Smooth muscle cell of bladder (primary cell): Measurements from ENCODE around the gene VPS8. TPM values are rescaled to one million over a fixed set of nuclear protein-coding genes. Genes with fewer than 3 reads are reported as not detected.

Experiments used
- total RNA-seq: library from RNA; depleted of rRNA; stranded (reverse); fragments of >200 nt; gene quantifications from 2 replicates; pipeline ENCODE4 v1.2.3, GENCODE V29; 2014

The VPS8 gene, protein sequence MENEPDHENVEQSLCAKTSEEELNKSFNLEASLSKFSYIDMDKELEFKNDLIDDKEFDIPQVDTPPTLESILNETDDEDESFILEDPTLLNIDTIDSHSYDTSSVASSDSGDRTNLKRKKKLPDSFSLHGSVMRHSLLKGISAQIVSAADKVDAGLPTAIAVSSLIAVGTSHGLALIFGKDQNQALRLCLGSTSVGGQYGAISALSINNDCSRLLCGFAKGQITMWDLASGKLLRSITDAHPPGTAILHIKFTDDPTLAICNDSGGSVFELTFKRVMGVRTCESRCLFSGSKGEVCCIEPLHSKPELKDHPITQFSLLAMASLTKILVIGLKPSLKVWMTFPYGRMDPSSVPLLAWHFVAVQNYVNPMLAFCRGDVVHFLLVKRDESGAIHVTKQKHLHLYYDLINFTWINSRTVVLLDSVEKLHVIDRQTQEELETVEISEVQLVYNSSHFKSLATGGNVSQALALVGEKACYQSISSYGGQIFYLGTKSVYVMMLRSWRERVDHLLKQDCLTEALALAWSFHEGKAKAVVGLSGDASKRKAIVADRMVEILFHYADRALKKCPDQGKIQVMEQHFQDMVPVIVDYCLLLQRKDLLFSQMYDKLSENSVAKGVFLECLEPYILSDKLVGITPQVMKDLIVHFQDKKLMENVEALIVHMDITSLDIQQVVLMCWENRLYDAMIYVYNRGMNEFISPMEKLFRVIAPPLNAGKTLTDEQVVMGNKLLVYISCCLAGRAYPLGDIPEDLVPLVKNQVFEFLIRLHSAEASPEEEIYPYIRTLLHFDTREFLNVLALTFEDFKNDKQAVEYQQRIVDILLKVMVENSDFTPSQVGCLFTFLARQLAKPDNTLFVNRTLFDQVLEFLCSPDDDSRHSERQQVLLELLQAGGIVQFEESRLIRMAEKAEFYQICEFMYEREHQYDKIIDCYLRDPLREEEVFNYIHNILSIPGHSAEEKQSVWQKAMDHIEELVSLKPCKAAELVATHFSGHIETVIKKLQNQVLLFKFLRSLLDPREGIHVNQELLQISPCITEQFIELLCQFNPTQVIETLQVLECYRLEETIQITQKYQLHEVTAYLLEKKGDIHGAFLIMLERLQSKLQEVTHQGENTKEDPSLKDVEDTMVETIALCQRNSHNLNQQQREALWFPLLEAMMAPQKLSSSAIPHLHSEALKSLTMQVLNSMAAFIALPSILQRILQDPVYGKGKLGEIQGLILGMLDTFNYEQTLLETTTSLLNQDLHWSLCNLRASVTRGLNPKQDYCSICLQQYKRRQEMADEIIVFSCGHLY (N-terminal part only)
- 55.6 and 63.4 TPM in 2 replicates for total RNA-seq

DNA sequence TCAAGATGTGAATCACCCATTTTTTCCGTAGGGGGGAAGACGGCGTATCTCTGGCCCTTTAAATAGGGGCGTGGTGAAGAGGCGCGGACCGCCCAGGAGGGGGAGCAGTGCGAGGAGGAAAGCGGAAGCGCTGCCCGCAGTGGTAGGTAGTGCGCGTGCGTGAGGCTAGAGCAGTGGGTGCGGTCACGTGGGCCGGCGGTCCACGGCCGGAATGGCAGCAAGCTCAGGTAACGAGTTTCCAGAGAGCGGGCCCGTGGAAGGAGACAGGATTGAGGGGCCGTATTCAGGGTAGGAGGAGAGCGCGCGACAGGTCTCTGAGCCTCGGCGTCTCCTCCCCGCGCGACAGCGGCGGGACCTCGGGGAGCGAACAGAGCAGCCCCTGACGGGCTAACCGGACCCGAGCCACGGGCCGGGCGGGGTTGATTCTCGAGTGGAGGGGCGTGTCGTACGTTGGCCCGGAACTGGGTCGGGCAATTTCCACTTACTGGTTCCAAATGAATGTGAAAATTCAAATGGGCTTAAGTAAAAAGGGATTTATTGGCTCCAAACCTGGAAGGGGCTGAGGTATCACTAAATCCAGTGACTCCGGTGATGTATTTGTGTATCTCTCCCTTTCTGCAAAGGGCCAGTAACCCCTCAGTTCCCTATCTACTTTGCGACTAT is at the start of gene VPS8:
VPS8 (plus strand) TSS at position 168 of the 663 bp plus-strand sequence. CDS start 12,467 bp downstream, outside the sequence.

Other genes starting within 250 kb of the VPS8 start
- 17.4 and 20.6 TPM in 2 replicates for gene MAGEF1, start 100.1 kb upstream of the VPS8 start, total RNA-seq